Measurements from ENCODE around the gene TCF4.

TCF4 gene

DNA sequence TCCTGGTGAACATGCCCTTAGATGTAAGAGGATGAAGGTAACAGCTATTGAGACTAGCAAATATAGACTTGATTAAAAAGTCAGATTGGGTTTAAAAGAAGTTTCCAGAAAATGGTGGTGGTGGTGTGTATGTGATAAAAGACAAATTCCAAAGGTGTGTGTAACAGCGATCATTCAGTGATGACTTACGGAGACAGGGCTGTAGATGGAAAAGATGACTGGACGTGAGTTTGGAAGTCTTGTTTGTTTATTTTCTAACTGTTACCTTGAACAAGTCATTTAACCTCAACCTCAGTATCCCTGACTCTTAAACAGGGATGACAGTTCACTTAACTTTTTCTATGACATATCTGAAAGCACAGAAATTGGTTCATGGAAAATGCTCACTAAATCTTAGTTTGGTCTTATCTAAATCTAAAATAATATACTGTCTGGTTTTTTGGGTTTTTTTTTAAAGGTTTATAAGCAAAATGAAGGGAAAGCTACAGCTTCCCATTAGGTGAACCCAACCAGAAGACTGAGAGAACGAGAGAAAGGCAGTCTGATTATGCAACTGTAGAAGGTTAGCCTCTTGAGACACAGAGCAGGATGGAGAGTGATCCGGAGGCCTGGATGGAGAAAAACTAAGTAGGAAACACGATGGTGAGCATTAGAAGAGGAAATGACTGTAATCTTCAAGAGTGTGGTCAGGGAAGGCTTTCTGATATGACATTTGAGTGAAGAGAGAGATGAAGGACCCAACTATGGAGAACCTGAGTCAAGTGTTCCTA, 71.9 kb downstream of the TCF4 start:
- no peaks in the 10 kb centered on the region for H3K9me3 ChIP-seq (ENCODE audit: control insufficient read depth, insufficient read depth, low read length)
- H3K36me3 ChIP-seq (ENCODE audit: insufficient read depth, low read length) = no peaks in the 10 kb centered on the region
- peaks cover 19% of the 10 kb centered on the region; the same call in 1 of the 2 replicates for H3K4me1 ChIP-seq (ENCODE audit: insufficient read depth, low read length)
- H3K9ac ChIP-seq (ENCODE audit: low read depth, low read length) = no peak overlapping the region

DNA sequence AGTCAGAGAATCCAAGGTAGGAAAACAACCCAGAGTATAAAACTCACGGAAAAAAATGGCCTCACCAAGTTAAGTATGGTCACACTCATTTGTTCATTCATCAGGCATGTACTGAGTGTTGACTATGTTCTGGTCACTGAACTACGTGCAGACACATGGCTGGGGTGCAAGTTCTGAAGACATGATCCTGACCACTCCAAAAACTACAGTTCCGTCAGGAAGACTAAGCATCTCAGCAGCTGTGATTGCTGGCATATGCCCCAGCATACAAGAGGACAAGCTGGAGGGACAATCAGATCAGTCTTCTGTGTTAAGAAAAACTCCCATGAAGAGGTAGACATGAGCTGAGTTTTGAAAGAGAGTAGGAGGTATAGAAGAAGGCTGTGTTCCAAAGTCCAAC, 72.8 kb downstream of the TCF4 start:
- Histone ChIP-seq H3K9me3 (ENCODE audit: control insufficient read depth, insufficient read depth, low read length) (no peaks in the 10 kb centered on the region), H3K9ac (ENCODE audit: low read depth, low read length) (no peak overlapping the region), H3K36me3 (ENCODE audit: insufficient read depth, low read length) (no peaks in the 10 kb centered on the region), H3K4me1 (ENCODE audit: insufficient read depth, low read length) (peaks cover 28% of the 10 kb centered on the region)

DNA sequence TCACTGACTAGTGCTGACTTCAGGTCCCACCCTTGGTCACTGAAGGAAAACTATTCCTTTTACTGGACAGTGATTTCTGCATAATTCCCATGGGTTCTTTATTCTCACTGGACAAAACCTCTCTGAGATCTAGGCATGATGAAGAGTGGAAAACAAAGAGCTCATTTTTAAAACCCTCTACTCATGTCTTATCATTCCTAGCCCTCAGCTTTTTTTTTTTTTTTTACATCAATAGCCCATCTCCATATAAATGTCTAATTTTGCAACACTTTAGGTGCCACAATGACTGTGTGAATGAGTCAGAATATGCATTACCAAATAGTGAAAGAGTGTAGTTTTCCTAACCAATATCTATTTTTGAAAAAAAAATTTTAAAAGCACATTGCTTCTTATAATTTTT, 74.8 kb downstream of the TCF4 start:
- Histone ChIP-seq H3K4me1 (ENCODE audit: insufficient read depth, low read length) (peaks cover 40% of the 10 kb centered on the region), H3K9me3 (ENCODE audit: control insufficient read depth, insufficient read depth, low read length) (no peaks in the 10 kb centered on the region), H3K9ac (ENCODE audit: low read depth, low read length) (no peak overlapping the region)

DNA sequence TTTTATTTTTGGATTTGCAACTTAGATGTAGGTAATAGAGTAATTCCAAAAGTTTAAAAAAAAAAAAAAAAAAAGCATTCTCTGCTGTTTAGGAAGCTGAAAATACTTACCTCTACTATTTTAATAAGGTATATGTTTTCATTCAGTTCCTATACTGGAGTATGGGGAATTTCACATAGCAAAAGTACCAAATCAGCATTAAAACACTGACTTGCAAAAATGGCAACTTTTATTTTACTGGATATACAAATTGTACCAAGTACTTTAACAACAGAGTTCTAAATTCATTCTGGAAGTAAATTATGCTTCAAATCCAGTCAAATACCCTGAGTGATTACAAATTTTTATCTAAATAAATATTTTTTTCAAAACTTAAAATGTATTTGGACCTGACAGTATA, 76.7 kb downstream of the TCF4 start:
- Histone ChIP-seq H3K36me3 (ENCODE audit: insufficient read depth, low read length) (no peaks in the 10 kb centered on the region), H3K4me1 (ENCODE audit: insufficient read depth, low read length) (peaks cover 40% of the 10 kb centered on the region), H3K9me3 (ENCODE audit: control insufficient read depth, insufficient read depth, low read length) (no peaks in the 10 kb centered on the region), H3K9ac (ENCODE audit: low read depth, low read length) (no peak overlapping the region)

More for the DNA sequence above, 74.8 kb downstream of the TCF4 start:
- H3K36me3 ChIP-seq (ENCODE audit: insufficient read depth, low read length) = no peaks in the 10 kb centered on the region

DNA sequence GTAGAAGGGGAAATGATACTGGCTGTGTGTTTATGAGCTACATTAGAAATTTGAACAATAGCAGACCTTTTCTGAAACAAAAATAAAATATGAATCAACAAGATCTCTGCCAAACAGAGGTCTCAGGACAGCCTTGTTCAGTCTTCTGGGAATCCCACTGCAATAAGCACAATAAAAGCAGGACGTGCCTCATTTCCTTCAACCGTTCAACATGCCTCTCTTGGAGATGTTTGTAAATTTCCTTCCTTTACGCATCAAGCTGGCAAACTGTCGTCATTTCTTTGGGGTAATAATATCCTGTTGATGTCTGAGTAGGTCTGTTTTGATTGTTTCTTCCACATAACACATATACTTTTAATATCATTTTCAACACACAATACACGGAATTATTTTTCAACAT, 77.2 kb downstream of the TCF4 start:
- H3K36me3 ChIP-seq (ENCODE audit: insufficient read depth, low read length) = no peaks in the 10 kb centered on the region
- H3K9me3 ChIP-seq (ENCODE audit: control insufficient read depth, insufficient read depth, low read length) = no peaks in the 10 kb centered on the region
- peaks cover 40% of the 10 kb centered on the region for H3K4me1 ChIP-seq (ENCODE audit: insufficient read depth, low read length)
- no peak overlapping the region for H3K9ac ChIP-seq (ENCODE audit: low read depth, low read length)

DNA sequence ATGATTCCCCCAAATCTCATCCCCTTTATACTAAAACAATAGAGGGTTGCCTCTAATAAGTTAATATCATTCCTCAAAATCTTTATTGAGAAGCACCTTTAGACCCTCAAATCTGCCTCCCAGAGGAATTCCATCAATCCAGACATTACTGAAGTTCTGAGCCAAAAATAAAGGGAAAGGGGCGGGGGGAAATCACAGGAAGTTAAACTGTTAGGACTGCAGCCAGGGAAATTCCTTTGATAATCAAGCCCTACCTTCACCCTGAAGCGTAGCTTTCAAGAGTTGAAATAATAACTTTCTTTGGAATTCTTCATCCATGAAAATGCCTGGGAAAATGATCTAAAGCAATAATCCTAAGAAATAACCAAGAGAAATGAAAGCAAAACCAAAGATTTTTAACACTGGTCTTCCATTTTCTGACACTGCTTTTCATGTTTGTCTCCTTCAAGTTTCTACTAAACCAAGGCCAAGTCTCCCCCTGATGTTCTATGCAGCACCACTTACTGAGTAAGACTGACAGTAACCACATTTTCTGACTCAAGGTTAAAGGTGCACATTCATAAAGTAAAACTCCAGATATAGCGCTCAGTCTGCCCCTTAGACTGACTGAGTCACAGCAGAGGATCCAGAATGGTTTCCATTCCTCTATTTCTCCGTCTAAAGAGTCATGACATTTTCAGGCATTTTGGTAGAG, 78.2 kb downstream of the TCF4 start:
- H3K4me1 ChIP-seq (ENCODE audit: insufficient read depth, low read length) = peaks cover 40% of the 10 kb centered on the region
- peak overlapping the region; percentile 7; the same call in 1 of the 2 replicates for H3K9ac ChIP-seq (ENCODE audit: low read depth, low read length)
- H3K36me3 ChIP-seq (ENCODE audit: insufficient read depth, low read length) = no peaks in the 10 kb centered on the region
- no peaks in the 10 kb centered on the region for H3K9me3 ChIP-seq (ENCODE audit: control insufficient read depth, insufficient read depth, low read length)

DNA sequence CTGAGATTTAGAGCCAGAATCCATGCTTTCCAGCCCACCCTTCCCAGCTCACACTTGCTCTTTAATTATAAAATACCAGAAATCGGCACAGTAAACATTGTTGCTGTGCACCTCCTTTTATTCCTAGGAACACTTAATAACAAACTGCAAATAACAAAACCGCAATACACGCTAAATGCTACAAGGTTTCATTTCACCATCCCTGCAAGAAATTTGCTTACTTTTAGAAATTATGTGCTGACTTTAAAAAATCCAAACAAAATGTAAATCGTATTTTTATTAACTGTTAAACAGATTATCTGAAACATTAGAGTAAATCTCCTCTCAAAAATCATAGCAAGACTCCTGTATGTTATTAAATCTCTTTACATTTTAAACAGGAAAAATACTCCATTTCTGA, 79.3 kb downstream of the TCF4 start:
- Histone ChIP-seq H3K9ac (ENCODE audit: low read depth, low read length) (no peak overlapping the region), H3K9me3 (ENCODE audit: control insufficient read depth, insufficient read depth, low read length) (no peaks in the 10 kb centered on the region), H3K4me1 (ENCODE audit: insufficient read depth, low read length) (peaks cover 34% of the 10 kb centered on the region), H3K36me3 (ENCODE audit: insufficient read depth, low read length) (no peaks in the 10 kb centered on the region)

DNA sequence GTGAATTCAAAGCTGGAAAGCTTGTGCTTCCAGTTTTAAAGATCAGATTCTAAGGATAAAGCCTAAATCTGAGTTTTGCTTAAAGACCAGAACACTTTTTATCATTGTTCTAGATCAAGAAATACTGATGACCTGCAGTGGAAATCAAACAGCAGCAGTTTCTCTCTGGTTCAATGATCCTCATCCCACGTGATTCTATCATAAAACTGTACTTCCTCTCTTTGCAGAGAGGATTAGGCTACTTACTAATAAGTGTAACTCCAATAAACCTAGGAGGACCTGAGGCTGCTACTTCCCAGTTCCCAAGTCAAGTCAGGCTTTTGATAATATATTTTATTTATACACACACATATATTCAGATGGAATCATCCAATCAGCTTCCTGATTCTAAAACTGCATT, 81.9 kb downstream of the TCF4 start:
- H3K4me1 ChIP-seq (ENCODE audit: insufficient read depth, low read length) = peaks cover 39% of the 10 kb centered on the region
- no peaks in the 10 kb centered on the region for H3K9me3 ChIP-seq (ENCODE audit: control insufficient read depth, insufficient read depth, low read length)
- H3K9ac ChIP-seq (ENCODE audit: low read depth, low read length) = no peak overlapping the region
- H3K36me3 ChIP-seq (ENCODE audit: insufficient read depth, low read length) = no peaks in the 10 kb centered on the region

DNA sequence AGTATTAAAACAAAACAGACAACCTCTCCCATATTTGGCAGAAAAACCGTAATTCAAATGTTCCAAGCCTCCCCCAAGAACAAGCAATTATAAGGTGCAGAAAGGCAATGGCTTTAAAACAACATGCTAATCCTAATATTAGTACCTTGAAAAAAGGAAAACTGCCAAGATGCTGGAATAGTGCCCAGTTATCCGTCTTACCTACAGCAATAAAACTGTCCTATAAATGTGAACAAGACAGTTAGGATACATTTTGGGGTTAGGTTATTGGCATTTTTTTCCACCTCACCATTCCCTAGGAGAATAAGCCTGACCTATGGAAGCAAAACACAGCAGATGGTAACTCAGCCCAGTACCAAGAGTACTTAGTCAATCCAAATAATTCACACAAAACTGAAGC, 83.2 kb downstream of the TCF4 start:
- H3K9ac ChIP-seq (ENCODE audit: low read depth, low read length) = no peak overlapping the region
- no peaks in the 10 kb centered on the region for H3K36me3 ChIP-seq (ENCODE audit: insufficient read depth, low read length)
- H3K9me3 ChIP-seq (ENCODE audit: control insufficient read depth, insufficient read depth, low read length) = no peaks in the 10 kb centered on the region
- H3K4me1 ChIP-seq (ENCODE audit: insufficient read depth, low read length) = peaks cover 39% of the 10 kb centered on the region

DNA sequence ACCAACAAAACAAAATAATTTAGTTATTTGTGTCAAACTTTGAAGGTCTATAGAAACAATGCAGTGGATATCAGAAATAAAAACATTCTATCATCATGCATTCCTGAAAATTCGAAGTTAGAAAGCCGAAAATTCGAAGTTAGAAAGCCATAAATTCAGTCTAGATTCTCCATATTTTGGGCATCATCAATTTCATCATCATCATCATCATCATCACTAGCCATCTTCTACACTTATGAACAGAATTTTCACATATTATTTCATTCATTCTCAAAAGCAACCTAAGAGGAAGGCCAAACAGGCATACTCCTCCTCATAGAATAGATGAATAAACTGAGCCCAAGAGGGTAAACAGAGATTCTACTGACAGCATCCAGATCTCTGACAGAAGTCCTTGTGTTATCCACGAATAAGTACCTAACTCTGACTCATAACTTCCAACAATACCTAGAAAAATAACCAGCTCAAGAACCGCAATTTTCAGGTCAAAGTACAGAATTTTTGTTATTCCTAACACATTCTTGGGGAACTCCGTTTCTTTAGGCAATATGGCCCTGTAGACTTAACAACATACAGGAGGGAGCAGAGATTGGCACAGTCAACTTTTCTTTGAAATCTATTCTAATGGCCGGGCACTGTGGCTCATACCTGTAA, 84.7 kb downstream of the TCF4 start:
- peaks cover 39% of the 10 kb centered on the region for H3K4me1 ChIP-seq (ENCODE audit: insufficient read depth, low read length)
- no peaks in the 10 kb centered on the region for H3K36me3 ChIP-seq (ENCODE audit: insufficient read depth, low read length)
- H3K9ac ChIP-seq (ENCODE audit: low read depth, low read length) = no peak overlapping the region
- no peaks in the 10 kb centered on the region for H3K9me3 ChIP-seq (ENCODE audit: control insufficient read depth, insufficient read depth, low read length)

DNA sequence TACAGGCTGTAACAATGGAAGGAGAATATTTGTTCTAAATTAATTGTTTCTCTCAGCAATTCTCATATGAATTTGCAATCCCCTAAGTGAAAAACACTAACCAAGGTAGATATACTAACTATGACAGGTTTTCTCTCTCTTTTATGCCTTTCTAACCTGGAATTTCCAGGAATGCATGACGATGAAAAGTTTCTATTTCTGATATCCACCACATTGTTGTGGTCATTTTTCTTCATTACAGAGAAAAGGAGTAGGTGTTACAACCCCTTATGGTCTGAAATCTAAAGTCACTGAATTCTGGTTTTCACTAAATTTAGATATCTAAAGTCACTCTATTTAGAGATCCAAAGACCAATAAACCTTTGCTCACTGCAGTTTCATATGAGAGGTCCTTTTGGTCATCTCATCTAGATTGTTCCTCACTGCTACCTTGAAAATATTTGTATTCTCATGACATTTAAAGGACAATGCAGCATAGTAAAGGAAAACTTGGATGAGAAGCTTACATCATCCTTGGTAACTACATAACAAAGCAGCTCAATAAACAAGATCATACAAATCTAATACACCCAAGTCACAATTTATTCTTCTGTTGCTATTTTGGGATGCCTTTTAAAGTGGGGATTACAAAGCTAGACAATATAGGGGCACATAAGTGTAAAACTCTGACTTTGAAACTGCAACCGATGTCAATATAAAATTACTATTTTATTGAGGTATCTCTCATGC, 85.8 kb downstream of the TCF4 start:
- Histone ChIP-seq H3K9ac (ENCODE audit: low read depth, low read length) (no peak overlapping the region), H3K9me3 (ENCODE audit: control insufficient read depth, insufficient read depth, low read length) (no peaks in the 10 kb centered on the region), H3K4me1 (ENCODE audit: insufficient read depth, low read length) (peaks cover 43% of the 10 kb centered on the region), H3K36me3 (ENCODE audit: insufficient read depth, low read length) (no peaks in the 10 kb centered on the region)

DNA sequence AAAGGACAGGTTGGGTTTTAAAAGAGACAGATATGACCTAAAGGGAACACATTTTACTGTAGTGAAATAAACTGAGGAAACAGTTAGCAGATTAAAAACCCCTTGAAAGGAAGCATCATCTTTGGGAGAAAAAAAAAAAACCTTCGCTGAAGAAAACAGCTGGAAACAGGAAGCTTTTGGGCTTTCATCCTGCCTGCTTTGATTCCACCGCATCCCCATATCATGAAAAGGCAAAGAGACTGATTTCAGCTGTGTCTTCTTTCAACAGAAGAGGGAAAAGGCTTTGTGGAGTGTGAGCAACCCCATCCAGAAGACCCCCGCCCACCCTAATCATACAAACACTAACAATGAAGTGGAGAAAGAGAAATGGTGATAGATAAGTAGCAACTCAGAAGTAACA, 86.4 kb downstream of the TCF4 start:
- Histone ChIP-seq H3K9me3 (ENCODE audit: control insufficient read depth, insufficient read depth, low read length) (no peaks in the 10 kb centered on the region), H3K4me1 (ENCODE audit: insufficient read depth, low read length) (peaks cover 43% of the 10 kb centered on the region), H3K36me3 (ENCODE audit: insufficient read depth, low read length) (no peaks in the 10 kb centered on the region), H3K9ac (ENCODE audit: low read depth, low read length) (no peak overlapping the region)

DNA sequence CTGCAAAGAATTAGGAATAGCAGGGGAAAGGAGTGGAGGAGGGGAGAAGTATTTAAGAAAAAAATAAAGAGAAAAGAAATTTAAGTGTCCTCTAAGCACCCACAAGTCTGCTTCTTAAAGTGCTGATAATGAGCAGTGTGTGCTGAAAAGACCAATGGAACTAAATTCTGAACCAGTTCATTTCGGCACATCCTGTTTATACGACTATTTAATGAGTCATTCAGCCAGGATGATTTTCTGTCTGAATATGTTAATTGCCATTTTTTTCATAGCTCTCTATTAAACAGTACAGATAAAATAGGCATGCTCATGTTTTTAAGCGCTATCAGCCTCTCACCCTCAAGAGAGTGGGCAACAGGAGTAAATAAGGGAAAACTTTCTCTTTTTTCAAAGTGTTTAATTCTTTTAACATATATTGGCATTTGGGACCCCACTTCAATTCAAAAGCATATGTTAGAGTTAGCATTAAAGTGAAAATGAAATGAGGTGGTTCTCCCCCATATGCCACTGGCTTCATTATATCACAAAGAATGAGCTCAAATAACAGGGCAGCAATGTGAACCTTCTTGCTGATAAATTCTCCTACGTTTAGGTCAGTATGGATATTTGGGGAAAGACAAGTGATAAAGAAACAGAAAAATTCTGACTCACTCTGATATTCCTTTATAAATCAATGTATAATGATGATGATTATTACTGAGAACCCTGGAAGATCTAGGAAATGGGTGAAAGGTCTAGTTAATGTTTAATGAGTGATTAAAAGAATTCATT, 87.5 kb downstream of the TCF4 start:
- Histone ChIP-seq H3K9me3 (ENCODE audit: control insufficient read depth, insufficient read depth, low read length) (no peaks in the 10 kb centered on the region), H3K36me3 (ENCODE audit: insufficient read depth, low read length) (no peaks in the 10 kb centered on the region), H3K9ac (ENCODE audit: low read depth, low read length) (no peak overlapping the region), H3K4me1 (ENCODE audit: insufficient read depth, low read length) (peaks cover 47% of the 10 kb centered on the region)

DNA sequence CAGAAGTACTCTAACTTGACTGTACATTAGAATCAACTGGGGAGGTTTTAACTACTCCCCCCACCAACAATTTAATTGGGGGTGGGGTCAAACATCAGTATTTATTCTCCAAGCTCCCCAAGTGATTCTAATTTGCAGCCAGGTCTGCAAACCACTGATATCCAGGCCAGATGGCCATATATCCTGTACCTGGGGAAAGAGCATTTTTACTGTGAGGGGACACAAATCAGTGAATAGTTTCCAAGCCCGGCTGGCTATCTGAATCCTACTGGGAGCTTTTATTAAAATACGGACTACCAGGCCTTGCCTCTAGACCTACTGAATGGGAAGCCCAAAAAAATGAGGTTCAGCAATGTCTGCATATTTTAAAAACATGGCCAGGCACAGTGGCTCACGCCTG, 88.5 kb downstream of the TCF4 start:
- Histone ChIP-seq H3K4me1 (ENCODE audit: insufficient read depth, low read length) (peaks cover 48% of the 10 kb centered on the region), H3K9me3 (ENCODE audit: control insufficient read depth, insufficient read depth, low read length) (no peaks in the 10 kb centered on the region), H3K9ac (ENCODE audit: low read depth, low read length) (no peak overlapping the region), H3K36me3 (ENCODE audit: insufficient read depth, low read length) (no peaks in the 10 kb centered on the region)
